H1 (cell line): ENCODE results near the gene BNIP2. TPM values are rescaled to one million over a fixed set of nuclear protein-coding genes. Genes with fewer than 3 reads are reported as not detected.

Experiments
- polyA plus RNA-seq, 7 experiments: library from polyadenylated mRNA; depleted of rRNA in 3 of 7; stranded (reverse) in 5 of 7; unstranded in 2 of 7; fragments of >200 nt in 5 of 7; fragments of 200-250 nt in 2 of 7; gene quantifications; 1 replicate in 5 of 7; 2 replicates in 1 of 7; 4 replicates in 1 of 7; pipeline versions ENCODE4 v1.2.1 to v1.2.3, GENCODE V29; 2011 to 2013; ENCODE audit warnings: missing spikeins in 2 of 7, mixed read lengths in 2 of 7
- total RNA-seq: library from RNA; stranded (reverse); fragmentation: NEBNext Ultra II Directional; extraction: Animal tissue kit (Norgen Biotek cat#: 25700); gene quantifications from 2 replicates; pipeline ENCODE4 v1.2.1, GENCODE V29; 2021

The BNIP2 gene
- total and polyA plus RNA-seq, 2 of the 8 experiments (the other 6 are each of a cell fraction or from before 2014, with no cell fraction given): 11.8 to 40.6 TPM

Other genes starting within 250 kb of the BNIP2 start
- gene GCNT3, start 77.5 kb downstream of the BNIP2 start, total RNA-seq: not detected in 2 replicates
- not detected in 2 replicates for gene GCNT3, start 77.5 kb downstream of the BNIP2 start, polyA plus RNA-seq (2011; rRNA removed)
- 137 and 161 TPM in 2 replicates for gene GTF2A2, start 31.8 kb downstream of the BNIP2 start, total RNA-seq
- 26.7 and 52.2 TPM in 2 replicates for gene GTF2A2, start 31.8 kb downstream of the BNIP2 start, polyA plus RNA-seq (2011; rRNA removed)